Fibroblast of the aortic adventitia (primary cell): Measurements from ENCODE around the gene KRT1. TPM values are rescaled to one million over a fixed set of nuclear protein-coding genes. Genes with fewer than 3 reads are reported as not detected.

Experiments used
- DNase-seq: peaks from one replicate; pipeline ENCODE4 v3.0.0-alpha.2; 2010; ENCODE audit warnings: low read depth
- H3K4me3 ChIP-seq: 2 replicates; pipeline ENCODE4 v1.5.1; 2011; ENCODE audit warnings: low read depth, mild to moderate bottlenecking, control low read depth, low read length, moderate library complexity
- CTCF ChIP-seq: IDR thresholded peaks from 2 replicates; pipeline ENCODE4 v1.5.1; 2011; ENCODE audit warnings: mild to moderate bottlenecking, low read length, control low read depth, inconsistent platforms; ENCODE audit not compliant: insufficient read depth
- total RNA-seq: library from RNA; depleted of rRNA; stranded (reverse); fragments of >200 nt; gene quantifications from 2 replicates; pipeline ENCODE4 v1.2.3, GENCODE V29; 2012; ENCODE audit warnings: low replicate concordance

KRT1 gene
- total RNA-seq, 1 donor = not detected

- DNase-seq = no peak
- H3K4me3 ChIP-seq = no peak overlapping the region
- no peak for TF ChIP-seq CTCF
Measured at GRCh38 chr12:52677671-52678070, 2.5 kb downstream of the KRT1 start.

- no peak for DNase-seq
- no peak for TF ChIP-seq CTCF
- no peak overlapping the region for H3K4me3 ChIP-seq
Measured at GRCh38 chr12:52677126-52677525, 3.1 kb downstream of the KRT1 start.

- H3K4me3 ChIP-seq = no peak overlapping the region
- no peak for TF ChIP-seq CTCF
- DNase-seq = no peak
Measured at GRCh38 chr12:52676163-52676562, 4.0 kb downstream of the KRT1 start.

- no peak for TF ChIP-seq CTCF
- DNase-seq = no peak
- no peak overlapping the region for H3K4me3 ChIP-seq
Measured at GRCh38 chr12:52675301-52675701, 4.9 kb downstream of the KRT1 start.

GRCh38 chr12:52674433-52674775 lies 5.8 kb downstream of the KRT1 start:
- no peak overlapping the region for H3K4me3 ChIP-seq
- DNase-seq = no peak
- no peak for TF ChIP-seq CTCF

GRCh38 chr12:52673713-52674432 lies 6.3 kb downstream of the KRT1 start:
- TF ChIP-seq CTCF = no peak
- H3K4me3 ChIP-seq = no peak overlapping the region
- DNase-seq = no peak

- TF ChIP-seq CTCF = no peak
- DNase-seq = no peak
- H3K4me3 ChIP-seq = no peak overlapping the region
Measured at GRCh38 chr12:52673217-52673616, 7.0 kb downstream of the KRT1 start.
